ENCODE measurements around the gene TMEM179. TPM values are rescaled to one million over a fixed set of nuclear protein-coding genes. Genes with fewer than 3 reads are reported as not detected.

The TMEM179 gene
- total RNA-seq, 2 donors from 2014 or later = 1.4 to 6.0 TPM

DNA sequence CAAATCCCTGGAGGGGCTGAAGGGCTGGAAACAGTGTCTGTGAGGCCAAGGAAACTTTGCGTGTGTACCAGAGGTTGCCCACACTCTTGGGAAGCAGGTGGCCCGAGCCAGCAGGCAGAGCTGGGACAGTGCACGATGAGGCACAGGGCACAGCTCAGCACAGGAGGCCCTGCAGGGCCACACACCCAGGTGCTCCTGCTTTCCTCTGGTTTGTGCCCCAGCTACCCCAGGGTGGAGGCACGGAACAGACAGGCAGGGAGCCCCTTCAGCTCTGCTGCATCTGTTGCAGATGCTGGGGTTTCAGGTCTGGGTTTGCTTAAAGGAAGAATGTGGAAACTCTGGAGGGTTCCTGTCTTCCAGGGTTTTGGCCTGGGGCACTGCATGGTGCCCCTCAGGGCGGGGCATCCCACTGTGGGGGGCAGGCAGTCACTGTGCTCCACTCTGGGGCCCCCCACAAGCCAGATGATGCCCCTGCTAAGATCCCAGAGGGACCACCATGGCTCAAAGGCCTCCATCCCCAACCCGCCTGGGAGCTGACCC is 8.6 kb downstream of the TMEM179 start:
- H3K4me3 ChIP-seq = no peak overlapping the region
- H3K27ac ChIP-seq = no peak overlapping the region
- no peaks in the 10 kb centered on the region for H3K36me3 ChIP-seq
- intact Hi-C loops (cut with DNase I) = no loop called here
- DNase-seq (ENCODE audit: low spot score) = no peak
- 81% methylated on average over 5 of the region's 6 CpGs for WGBS
- H3K9me3 ChIP-seq = no peaks in the 10 kb centered on the region
- TF ChIP-seq POLR2A (IDR thresholded peaks at IDR 0.05) (no peak), POLR2AphosphoS5 (IDR thresholded peaks at IDR 0.05) (no peak)
- TF ChIP-seq, protein P1, sequence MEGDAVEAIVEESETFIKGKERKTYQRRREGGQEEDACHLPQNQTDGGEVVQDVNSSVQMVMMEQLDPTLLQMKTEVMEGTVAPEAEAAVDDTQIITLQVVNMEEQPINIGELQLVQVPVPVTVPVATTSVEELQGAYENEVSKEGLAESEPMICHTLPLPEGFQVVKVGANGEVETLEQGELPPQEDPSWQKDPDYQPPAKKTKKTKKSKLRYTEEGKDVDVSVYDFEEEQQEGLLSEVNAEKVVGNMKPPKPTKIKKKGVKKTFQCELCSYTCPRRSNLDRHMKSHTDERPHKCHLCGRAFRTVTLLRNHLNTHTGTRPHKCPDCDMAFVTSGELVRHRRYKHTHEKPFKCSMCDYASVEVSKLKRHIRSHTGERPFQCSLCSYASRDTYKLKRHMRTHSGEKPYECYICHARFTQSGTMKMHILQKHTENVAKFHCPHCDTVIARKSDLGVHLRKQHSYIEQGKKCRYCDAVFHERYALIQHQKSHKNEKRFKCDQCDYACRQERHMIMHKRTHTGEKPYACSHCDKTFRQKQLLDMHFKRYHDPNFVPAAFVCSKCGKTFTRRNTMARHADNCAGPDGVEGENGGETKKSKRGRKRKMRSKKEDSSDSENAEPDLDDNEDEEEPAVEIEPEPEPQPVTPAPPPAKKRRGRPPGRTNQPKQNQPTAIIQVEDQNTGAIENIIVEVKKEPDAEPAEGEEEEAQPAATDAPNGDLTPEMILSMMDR (IDR thresholded peaks at IDR 0.05) = no peak
- no peaks in the 10 kb centered on the region for H3K4me1 ChIP-seq (replicated peaks)
- no peaks in the 10 kb centered on the region for H3K27me3 ChIP-seq (replicated peaks; ENCODE audit: insufficient read depth)

DNA sequence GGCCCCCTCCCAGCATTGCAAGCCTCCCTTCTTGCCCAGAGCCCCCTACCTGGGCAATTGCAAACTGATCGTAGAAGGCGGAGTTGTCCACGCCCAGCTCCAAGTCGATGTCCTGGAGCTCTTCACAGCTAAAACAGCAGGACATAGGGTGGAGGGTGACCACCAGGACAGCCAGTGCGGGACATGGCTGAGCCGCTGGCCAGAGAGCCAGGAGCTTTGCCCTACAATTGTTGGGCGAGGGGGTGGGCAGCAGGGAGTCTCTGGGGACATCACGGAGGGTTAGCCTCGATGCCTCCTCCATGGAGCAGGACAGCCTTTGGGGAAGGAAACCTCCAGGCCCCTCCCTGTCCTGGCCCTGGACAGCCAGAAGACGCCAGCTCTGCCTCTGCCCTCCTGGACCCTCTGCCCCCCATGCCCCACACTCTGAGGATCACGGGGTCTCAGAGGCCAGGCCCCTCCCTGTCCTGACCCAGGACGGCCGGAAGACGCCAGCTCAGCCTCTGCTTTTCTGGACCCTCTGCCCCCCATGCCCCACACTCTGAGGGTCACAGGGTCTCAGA is 9.4 kb downstream of the TMEM179 start:
- TF ChIP-seq, protein P1 (IDR thresholded peaks at IDR 0.05) = no peak
- H3K27ac ChIP-seq = no peak overlapping the region
- no peaks in the 10 kb centered on the region for H3K4me1 ChIP-seq (replicated peaks)
- DNase-seq (ENCODE audit: low spot score) = no peak
- no peaks in the 10 kb centered on the region for H3K9me3 ChIP-seq
- no peak overlapping the region for H3K4me3 ChIP-seq
- H3K27me3 ChIP-seq (replicated peaks; ENCODE audit: insufficient read depth) = no peaks in the 10 kb centered on the region
- WGBS = 85% methylated on average over 14 of the region's 14 CpGs
- H3K36me3 ChIP-seq = no peaks in the 10 kb centered on the region
- intact Hi-C loops (cut with DNase I) = no loop called here

DNA sequence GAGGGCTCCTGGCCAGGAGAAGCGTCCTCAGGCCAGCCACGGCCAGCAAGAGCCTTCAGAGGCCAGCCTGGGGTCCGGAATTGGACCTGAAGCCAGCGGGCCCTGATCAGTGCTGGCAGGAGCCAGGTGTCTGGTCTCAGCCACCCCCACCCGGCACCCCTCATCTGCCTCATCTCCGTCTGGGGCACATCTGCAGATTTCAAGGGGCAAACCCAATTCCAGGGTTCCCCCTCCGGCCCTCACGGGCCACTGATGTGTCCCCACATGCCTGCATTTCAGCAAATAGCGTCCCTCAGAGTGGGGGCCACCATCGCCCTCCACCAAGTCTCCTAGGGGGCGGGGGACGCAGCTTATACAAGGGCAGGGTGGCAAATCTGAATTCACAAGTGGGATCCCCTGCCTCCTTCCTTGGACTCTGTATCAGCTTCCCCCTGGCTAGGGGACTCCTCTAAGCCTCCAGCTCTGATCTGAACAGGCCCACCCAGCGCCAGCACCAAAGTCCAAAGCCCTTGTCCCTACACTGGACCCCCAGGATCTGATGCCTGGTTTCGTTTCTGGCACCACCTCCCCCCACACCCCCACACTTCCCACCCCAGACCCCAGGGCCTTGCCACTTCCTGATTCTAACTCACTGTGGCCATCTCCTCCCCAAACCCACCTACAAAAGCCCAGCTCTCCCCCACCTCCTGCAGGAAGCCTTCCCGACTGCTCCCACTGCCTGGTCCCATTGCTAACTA is 10.1 kb downstream of the TMEM179 start:
- no peaks in the 10 kb centered on the region for H3K9me3 ChIP-seq
- no peak overlapping the region for H3K27ac ChIP-seq
- TF ChIP-seq, protein P1 (IDR thresholded peaks at IDR 0.05) = no peak
- TF ChIP-seq POLR2AphosphoS5 (IDR thresholded peaks at IDR 0.05) = no peak
- no peak for TF ChIP-seq POLR2A (IDR thresholded peaks at IDR 0.05)
- H3K36me3 ChIP-seq = no peaks in the 10 kb centered on the region
- no peak overlapping the region for H3K4me3 ChIP-seq
- no peaks in the 10 kb centered on the region for H3K27me3 ChIP-seq (replicated peaks; ENCODE audit: insufficient read depth)
- intact Hi-C loops (cut with DNase I) = no loop called here
- no peak for DNase-seq (ENCODE audit: low spot score)
- WGBS = 84% methylated on average over 15 of the region's 15 CpGs
- no peaks in the 10 kb centered on the region for H3K4me1 ChIP-seq (replicated peaks)

DNA sequence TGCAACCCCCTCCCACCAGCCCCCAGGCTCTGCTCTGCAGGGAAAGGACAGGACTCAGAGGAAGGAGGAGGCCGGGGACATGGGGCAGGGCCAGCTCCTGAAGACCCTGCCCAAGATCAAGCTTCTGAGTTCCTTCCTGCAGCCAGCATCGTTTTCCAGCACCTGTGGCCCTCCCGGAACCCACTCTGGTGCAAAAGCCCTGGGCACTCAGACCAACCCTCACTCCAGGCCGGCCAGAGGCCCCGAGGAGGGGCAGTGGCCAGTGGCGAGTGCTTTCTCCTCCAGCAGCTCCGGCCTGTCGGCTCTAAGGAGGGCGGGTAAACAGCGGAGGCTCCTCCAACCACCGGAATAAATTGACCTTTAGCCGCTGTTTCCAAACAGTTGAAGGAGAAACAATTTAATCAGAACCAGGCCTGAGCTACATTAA is 10.8 kb downstream of the TMEM179 start:
- 84% methylated on average over 12 of the region's 12 CpGs for WGBS
- TF ChIP-seq POLR2AphosphoS5 (IDR thresholded peaks at IDR 0.05) (no peak), POLR2A (IDR thresholded peaks at IDR 0.05) (no peak)
- TF ChIP-seq, protein P1 (IDR thresholded peaks at IDR 0.05) = no peak
- Histone ChIP-seq H3K4me1 (replicated peaks) (no peaks in the 10 kb centered on the region), H3K9me3 (no peaks in the 10 kb centered on the region), H3K4me3 (no peak overlapping the region), H3K27me3 (replicated peaks; ENCODE audit: insufficient read depth) (no peaks in the 10 kb centered on the region), H3K36me3 (no peaks in the 10 kb centered on the region), H3K27ac (no peak overlapping the region)
- intact Hi-C loops (cut with DNase I) = no loop called here
- DNase-seq (ENCODE audit: low spot score) = no peak
